Caco-2 (cell line): ENCODE measurements around the gene ALOX15B. TPM values are rescaled to one million over a fixed set of nuclear protein-coding genes. Genes with fewer than 3 reads are reported as not detected.
A peak's percentile ranks its signal among the peaks of the same experiment; 100 is the strongest.
"Not testable (repeated sequence)": the region's sequence is repeated elsewhere in the genome, so short reads cannot be mapped to it uniquely, and the experiment has no call there.

Source experiments
- BruUV-seq: library from RNA; stranded (reverse); fragments of 400-500 nt; replicated peaks from 2 replicates; lab custom pipeline; 2021; lab: Mats Ljungman, UMichigan
- CTCF ChIA-PET: fragments of 300-600 bp; sonication (Branson Sonifier 250); formaldehyde crosslinking; loops from one replicate; lab custom pipeline; 2022; ENCODE audit warnings: antibody characterized with exemption; lab: Charles Lee
- POLR2A ChIA-PET: fragments of 300-600 bp; sonication (Branson Sonifier 250); formaldehyde crosslinking; loops from one replicate; lab custom pipeline; 2022; ENCODE audit warnings: antibody characterized with exemption; lab: Charles Lee
- DNase-seq, 2 experiments: peaks; one replicate each; pipeline versions ENCODE4 v3.0.0 to v3.0.0-alpha.2; 2020 to 2022
- H3K27me3 ChIP-seq: replicated peaks from 2 replicates; pipeline ENCODE4 v1.6.0; 2011; ENCODE audit warnings: low read length; ENCODE audit not compliant: control insufficient read depth, insufficient read depth
- H3K36me3 ChIP-seq: 2 replicates; pipeline ENCODE4 v1.5.1; 2011; ENCODE audit warnings: low read length; ENCODE audit not compliant: control insufficient read depth, insufficient read depth
- H3K4me1 ChIP-seq: fragments of 250-450 bp; sonication (Bioruptor Pico); 2 replicates; pipeline ENCODE4 v1.5.1; 2020; ENCODE audit warnings: mild to moderate bottlenecking
- H3K4me3 ChIP-seq: 2 replicates; pipeline ENCODE4 v1.5.1; 2011; ENCODE audit warnings: low read depth, mild to moderate bottlenecking, control low read depth, low read length
- H3K9me3 ChIP-seq: fragments of 250-450 bp; sonication (Bioruptor Pico); 2 replicates; pipeline ENCODE4 v1.5.1; 2020; ENCODE audit warnings: mild to moderate bottlenecking, moderate library complexity
- H3K27ac Mint-ChIP-seq: one replicate; pipeline ENCODE4 v1.8.0; 2022; ENCODE audit warnings: mixed read lengths; ENCODE audit not compliant: unreplicated experiment
- H3K27me3 Mint-ChIP-seq: one replicate; pipeline ENCODE4 v1.8.0; 2022; ENCODE audit warnings: mixed read lengths; ENCODE audit not compliant: insufficient read depth, unreplicated experiment
- H3K36me3 Mint-ChIP-seq: one replicate; pipeline ENCODE4 v1.8.0; 2022; ENCODE audit warnings: mild to moderate bottlenecking, mixed read lengths; ENCODE audit not compliant: insufficient read depth, unreplicated experiment
- H3K4me1 Mint-ChIP-seq: one replicate; pipeline ENCODE4 v1.8.0; 2022; ENCODE audit warnings: low read depth, mixed read lengths; ENCODE audit not compliant: unreplicated experiment
- H3K4me3 Mint-ChIP-seq: one replicate; pipeline ENCODE4 v1.8.0; 2022; ENCODE audit warnings: mild to moderate bottlenecking, moderate library complexity, mixed read lengths; ENCODE audit not compliant: unreplicated experiment
- H3K9me3 Mint-ChIP-seq: one replicate; pipeline ENCODE4 v1.8.0; 2022; ENCODE audit warnings: mixed read lengths; ENCODE audit not compliant: unreplicated experiment
- CTCF ChIP-seq, 2 experiments: fragments of 200-600 bp in 1 of 2; IDR thresholded peaks; 1 replicate in 1 of 2; 2 replicates in 1 of 2; pipeline versions ENCODE4 v1.5.1 to v1.8.0; 2011 to 2022; ENCODE audit warnings: antibody characterized with exemption in 1 of 2, control low read depth in 1 of 2, inconsistent platforms in 1 of 2, low read depth in 1 of 2, low read length in 1 of 2, mild to moderate bottlenecking in 1 of 2, moderate library complexity in 1 of 2; ENCODE audit not compliant: insufficient read depth in 1 of 2, severe bottlenecking in 1 of 2, unreplicated experiment in 1 of 2
- intact Hi-C: fragments of 100-400 bp; cut with micrococcal nuclease; formaldehyde crosslinking; loops from one replicate; pipeline ENCODE4 v1.10.0; 2022; ENCODE audit not compliant: unreplicated experiment
- total RNA-seq: library from RNA; stranded (reverse); gene quantifications from 2 replicates; pipeline ENCODE4 v1.2.3, GENCODE V29; 2022

ALOX15B gene
- total RNA-seq, 1 experiment from 2014 or later: not detected

- Mint-ChIP-seq H3K4me3 (no peak overlapping the region), H3K27me3 (no peaks in the 10 kb centered on the region), H3K4me1 (peaks cover 11% of the 10 kb centered on the region), H3K36me3 (no peaks in the 10 kb centered on the region), H3K9me3 (no peaks in the 10 kb centered on the region), H3K27ac (no peak overlapping the region)
- CTCF ChIA-PET: no interaction called here
- Histone ChIP-seq H3K27me3 (no peaks in the 10 kb centered on the region), H3K9me3 (no peaks in the 10 kb centered on the region), H3K4me1 (peaks cover 14% of the 10 kb centered on the region), H3K36me3 (no peaks in the 10 kb centered on the region), H3K4me3 (no peak overlapping the region)
- POLR2A ChIA-PET: no interaction called here
- no peak for TF ChIP-seq CTCF (IDR thresholded peaks at IDR 0.05; ENCODE audit: insufficient read depth in 1 of 2, low read depth in 1 of 2, low read length in 1 of 2, severe bottlenecking in 1 of 2, unreplicated experiment in 1 of 2)
- no TSS peak for BruUV-seq
- intact Hi-C loops: loop anchor here (1.0 kb wide), 1 partner anchor 34 kb away; no protein-coding TSS in a partner anchor
- no peak for DNase-seq
Observed at GRCh38 chr17:8021565-8022359, 17.1 kb upstream of the ALOX15B start.

GRCh38 chr17:8022360-8023003, 16.4 kb upstream of the ALOX15B start:
- no peaks in the 10 kb centered on the region for H3K27me3 ChIP-seq
- H3K36me3 ChIP-seq: no peaks in the 10 kb centered on the region
- peaks cover 7% of the 10 kb centered on the region; the same call in 1 of the 2 replicates for H3K4me1 ChIP-seq
- Mint-ChIP-seq H3K9me3 (no peaks in the 10 kb centered on the region), H3K27me3 (no peaks in the 10 kb centered on the region), H3K27ac (no peak overlapping the region), H3K4me1 (peaks cover 7% of the 10 kb centered on the region), H3K36me3 (no peaks in the 10 kb centered on the region), H3K4me3 (peak overlapping the region; percentile 42)
- BruUV-seq: no TSS peak
- DNase-seq: no peak
- ChIA-PET CTCF (no interaction called here), POLR2A (no interaction called here)
- intact Hi-C loops: loop anchor here (1.0 kb wide), 1 partner anchor 33 kb away; no protein-coding TSS in a partner anchor
- no peak for TF ChIP-seq CTCF (IDR thresholded peaks at IDR 0.05; ENCODE audit: insufficient read depth in 1 of 2, low read depth in 1 of 2, low read length in 1 of 2, severe bottlenecking in 1 of 2, unreplicated experiment in 1 of 2)
- H3K9me3 ChIP-seq: no peaks in the 10 kb centered on the region
- no peak overlapping the region for H3K4me3 ChIP-seq

GRCh38 chr17:8024161-8024560, 14.7 kb upstream of the ALOX15B start:
- H3K4me3 Mint-ChIP-seq, H3K9me3 Mint-ChIP-seq, H3K9me3 ChIP-seq, H3K36me3 Mint-ChIP-seq, H3K27me3 ChIP-seq, BruUV-seq, H3K27me3 Mint-ChIP-seq, DNase-seq, intact Hi-C loops, H3K4me1 ChIP-seq, CTCF ChIA-PET, H3K4me3 ChIP-seq, H3K36me3 ChIP-seq, POLR2A ChIA-PET, H3K27ac Mint-ChIP-seq, H3K4me1 Mint-ChIP-seq: not testable (repeated sequence)
